ENCODE data around the gene MCCD1. TPM values are rescaled to one million over a fixed set of nuclear protein-coding genes. Genes with fewer than 3 reads are reported as not detected.
A peak's percentile ranks its signal among the peaks of the same experiment; 100 is the strongest.
"Not testable (repeated sequence)": the region's sequence is repeated elsewhere in the genome, so short reads cannot be mapped to it uniquely, and the experiment has no call there.

MCCD1 gene
- total and polyA plus RNA-seq, 3 experiments from 2014 or later, result not detected

GRCh38 chr6:31487674-31488073 is 41.1 kb upstream of the MCCD1 start:
- H3K4me1 Mint-ChIP-seq, result peaks cover 9 to 14% (median 11%) of the 10 kb centered on the region in 3 donors
- H3K27me3 Mint-ChIP-seq; H3K4me3 ChIP-seq (ENCODE audit: low read length); H3K27ac ChIP-seq (ENCODE audit: low read depth, low read length); CTCF ChIA-PET; POLR2A ChIA-PET; DNase-seq; H3K9me3 Mint-ChIP-seq; H3K9me3 ChIP-seq (ENCODE audit: low read length); H3K36me3 ChIP-seq (ENCODE audit: insufficient read depth, low read length); H3K27ac Mint-ChIP-seq; H3K27me3 ChIP-seq (ENCODE audit: insufficient read depth, low read length, poor library complexity, severe bottlenecking); H3K36me3 Mint-ChIP-seq; H3K4me3 Mint-ChIP-seq; H3K4me1 ChIP-seq (ENCODE audit: insufficient read depth, low read length): not testable (repeated sequence)

- H3K27me3 Mint-ChIP-seq, result no peaks in the 10 kb centered on the region
- H3K36me3 Mint-ChIP-seq, result peaks cover 0 to 2% (median 1%) of the 10 kb centered on the region in 3 donors
- ChIA-PET POLR2A (no interaction called here), CTCF (interaction anchor here (0.7 to 1.5 kb wide), 3 partner anchors 11 to 110 kb away, joined by 3 to 8 read pairs (median 3); no protein-coding TSS in a partner anchor)
- H3K27ac Mint-ChIP-seq, result peak overlapping the region in 1 of 8 donors; percentile 17
- Histone ChIP-seq H3K4me1 (ENCODE audit: insufficient read depth, low read length) (peaks cover 16% of the 10 kb centered on the region), H3K27ac (ENCODE audit: low read depth, low read length) (no peak overlapping the region), H3K9me3 (ENCODE audit: low read length) (no peaks in the 10 kb centered on the region), H3K27me3 (ENCODE audit: insufficient read depth, low read length, poor library complexity, severe bottlenecking) (no peaks in the 10 kb centered on the region), H3K4me3 (ENCODE audit: low read length) (no peak overlapping the region), H3K36me3 (ENCODE audit: insufficient read depth, low read length) (no peaks in the 10 kb centered on the region)
- H3K9me3 Mint-ChIP-seq, result no peaks in the 10 kb centered on the region
- H3K4me3 Mint-ChIP-seq, result no peak overlapping the region
- peaks cover 14 to 21% (median 20%) of the 10 kb centered on the region in 3 donors for H3K4me1 Mint-ChIP-seq
- DNase-seq, result no peak
Measured at GRCh38 chr6:31489086-31489485, 39.7 kb upstream of the MCCD1 start.

GRCh38 chr6:31490115-31490873 is 38.5 kb upstream of the MCCD1 start:
- Histone ChIP-seq H3K27ac (ENCODE audit: low read depth, low read length) (no peak overlapping the region), H3K4me3 (ENCODE audit: low read length) (no peak overlapping the region), H3K9me3 (ENCODE audit: low read length) (no peaks in the 10 kb centered on the region), H3K4me1 (ENCODE audit: insufficient read depth, low read length) (peaks cover 16% of the 10 kb centered on the region), H3K27me3 (ENCODE audit: insufficient read depth, low read length, poor library complexity, severe bottlenecking) (no peaks in the 10 kb centered on the region), H3K36me3 (ENCODE audit: insufficient read depth, low read length) (no peaks in the 10 kb centered on the region)
- ChIA-PET CTCF (interaction anchor here (1.3 to 1.5 kb wide), 2 partner anchors 56 to 108 kb away, joined by 3 to 8 read pairs; partner anchors contain the start of gene ATP6V1G2), POLR2A (interaction anchor here (0.7 kb wide), 1 partner anchor 27 kb away, joined by 3 read pairs; no protein-coding TSS in a partner anchor)
- DNase-seq, result no peak
- H3K27me3 Mint-ChIP-seq, result no peaks in the 10 kb centered on the region
- H3K27ac Mint-ChIP-seq, result peak overlapping the region in 4 of 8 donors; percentile 17 to 80 (median 42)
- H3K36me3 Mint-ChIP-seq, result peaks cover 0 to 7% (median 0%) of the 10 kb centered on the region in 3 donors
- H3K9me3 Mint-ChIP-seq, result no peaks in the 10 kb centered on the region
- no peak overlapping the region for H3K4me3 Mint-ChIP-seq
- peaks cover 18 to 28% (median 26%) of the 10 kb centered on the region in 3 donors for H3K4me1 Mint-ChIP-seq

GRCh38 chr6:31493550-31493874 is 35.2 kb upstream of the MCCD1 start:
- Histone ChIP-seq H3K27ac (ENCODE audit: low read depth, low read length) (peak overlapping the region; percentile 81), H3K4me1 (ENCODE audit: insufficient read depth, low read length) (peaks cover 27% of the 10 kb centered on the region), H3K4me3 (ENCODE audit: low read length) (peak overlapping the region; percentile 93)
- H3K27me3 ChIP-seq (ENCODE audit: insufficient read depth, low read length, poor library complexity, severe bottlenecking); H3K9me3 ChIP-seq (ENCODE audit: low read length); H3K27me3 Mint-ChIP-seq; H3K36me3 ChIP-seq (ENCODE audit: insufficient read depth, low read length); DNase-seq; H3K9me3 Mint-ChIP-seq: not testable (repeated sequence)
- Mint-ChIP-seq H3K4me3 (peak overlapping the region; percentile 78 to 99 (median 93)), H3K4me1 (peaks cover 42 to 56% (median 53%) of the 10 kb centered on the region in 3 donors), H3K27ac (peak overlapping the region; percentile 45 to 97 (median 88)), H3K36me3 (peaks cover 0 to 10% (median 0%) of the 10 kb centered on the region in 3 donors)
- ChIA-PET CTCF (interaction anchor here (0.7 to 3.8 kb wide), 10 partner anchors 10 to 159 kb away, joined by 3 to 57 read pairs (median 5); partner anchors contain the start of genes BAG6 and DDX39B), POLR2A (interaction anchor here (0.6 to 0.9 kb wide), 2 partner anchors 48 to 1824 kb away, joined by 3 read pairs; partner anchors contain the start of genes DDX39B and ZBTB22)

GRCh38 chr6:31493875-31494694 is 34.7 kb upstream of the MCCD1 start:
- ChIA-PET CTCF (interaction anchor here (0.8 to 3.8 kb wide), 19 partner anchors 8 to 158 kb away, joined by 3 to 57 read pairs (median 4); partner anchors contain the start of genes BAG6, DDX39B, LTA and NCR3), POLR2A (interaction anchor here (0.8 to 2.4 kb wide), 6 partner anchors 20 to 171 kb away, joined by 3 to 28 read pairs (median 3); partner anchors contain the start of genes DDX39B, GPANK1 and LTA)
- Mint-ChIP-seq H3K9me3 (peaks cover 0 to 2% (median 0%) of the 10 kb centered on the region in 5 donors), H3K4me3 (peak overlapping the region; percentile 78 to 99 (median 93)), H3K36me3 (peaks cover 0 to 12% (median 0%) of the 10 kb centered on the region in 3 donors), H3K27ac (peak overlapping the region; percentile 45 to 97 (median 88)), H3K27me3 (no peaks in the 10 kb centered on the region), H3K4me1 (peaks cover 47 to 62% (median 59%) of the 10 kb centered on the region in 3 donors)
- Histone ChIP-seq H3K27me3 (ENCODE audit: insufficient read depth, low read length, poor library complexity, severe bottlenecking) (no peaks in the 10 kb centered on the region), H3K4me3 (ENCODE audit: low read length) (peak overlapping the region; percentile 93), H3K4me1 (ENCODE audit: insufficient read depth, low read length) (peaks cover 31% of the 10 kb centered on the region), H3K36me3 (ENCODE audit: insufficient read depth, low read length) (no peaks in the 10 kb centered on the region), H3K27ac (ENCODE audit: low read depth, low read length) (peak overlapping the region; percentile 81), H3K9me3 (ENCODE audit: low read length) (no peaks in the 10 kb centered on the region)
- peak; percentile 46 to 77 (median 62) for DNase-seq

- ChIA-PET POLR2A (interaction anchor here (1.0 to 2.4 kb wide), 3 partner anchors 45 to 169 kb away, joined by 3 to 28 read pairs (median 6); partner anchors contain the start of genes DDX39B and GPANK1), CTCF (interaction anchor here (1.0 to 3.8 kb wide), 7 partner anchors 14 to 102 kb away, joined by 3 to 57 read pairs (median 4); partner anchors contain the start of genes DDX39B and LTA)
- no peaks in the 10 kb centered on the region for H3K36me3 ChIP-seq (ENCODE audit: insufficient read depth, low read length)
- Mint-ChIP-seq H3K27me3 (no peaks in the 10 kb centered on the region), H3K9me3 (peaks cover 0 to 2% (median 0%) of the 10 kb centered on the region in 5 donors), H3K4me3 (peak overlapping the region; percentile 78 to 99 (median 93)), H3K27ac (peak overlapping the region; percentile 45 to 97 (median 88)), H3K4me1 (peaks cover 55 to 71% (median 69%) of the 10 kb centered on the region in 3 donors), H3K36me3 (peaks cover 0 to 10% (median 0%) of the 10 kb centered on the region in 3 donors)
- DNase-seq, result no peak
- no peaks in the 10 kb centered on the region for H3K27me3 ChIP-seq (ENCODE audit: insufficient read depth, low read length, poor library complexity, severe bottlenecking)
- no peak overlapping the region for H3K27ac ChIP-seq (ENCODE audit: low read depth, low read length)
- peaks cover 36% of the 10 kb centered on the region for H3K4me1 ChIP-seq (ENCODE audit: insufficient read depth, low read length)
- peak overlapping the region; percentile 93 for H3K4me3 ChIP-seq (ENCODE audit: low read length)
- H3K9me3 ChIP-seq (ENCODE audit: low read length), result no peaks in the 10 kb centered on the region
Measured at GRCh38 chr6:31495580-31495979, 33.2 kb upstream of the MCCD1 start.

GRCh38 chr6:31496826-31497225 is 31.9 kb upstream of the MCCD1 start:
- H3K9me3 Mint-ChIP-seq; H3K36me3 ChIP-seq (ENCODE audit: insufficient read depth, low read length); H3K9me3 ChIP-seq (ENCODE audit: low read length); DNase-seq; H3K27me3 Mint-ChIP-seq; H3K27me3 ChIP-seq (ENCODE audit: insufficient read depth, low read length, poor library complexity, severe bottlenecking): not testable (repeated sequence)
- ChIA-PET POLR2A (interaction anchor here (2.9 kb wide), 1 partner anchor 44 kb away, joined by 18 read pairs; the partner anchor contains the start of gene DDX39B), CTCF (interaction anchor here (0.8 to 2.5 kb wide), 5 partner anchors 33 to 102 kb away, joined by 3 to 10 read pairs (median 5); partner anchors contain the start of gene DDX39B)
- Histone ChIP-seq H3K27ac (ENCODE audit: low read depth, low read length) (peak overlapping the region; percentile 70), H3K4me1 (ENCODE audit: insufficient read depth, low read length) (peaks cover 32% of the 10 kb centered on the region), H3K4me3 (ENCODE audit: low read length) (peak overlapping the region; percentile 84)
- Mint-ChIP-seq H3K36me3 (peaks cover 0 to 10% (median 0%) of the 10 kb centered on the region in 3 donors), H3K4me1 (peaks cover 65 to 78% (median 77%) of the 10 kb centered on the region in 3 donors), H3K4me3 (peak overlapping the region; percentile 88 to 96 (median 93)), H3K27ac (peak overlapping the region; percentile 76 to 95 (median 94))

Data from CD8-positive, alpha-beta memory T cell (primary cell).